Measurements from ENCODE around the gene RRP1B.
"Not testable (repeated sequence)": the region's sequence is repeated elsewhere in the genome, so short reads cannot be mapped to it uniquely, and the experiment has no call there.

Gene RRP1B

DNA sequence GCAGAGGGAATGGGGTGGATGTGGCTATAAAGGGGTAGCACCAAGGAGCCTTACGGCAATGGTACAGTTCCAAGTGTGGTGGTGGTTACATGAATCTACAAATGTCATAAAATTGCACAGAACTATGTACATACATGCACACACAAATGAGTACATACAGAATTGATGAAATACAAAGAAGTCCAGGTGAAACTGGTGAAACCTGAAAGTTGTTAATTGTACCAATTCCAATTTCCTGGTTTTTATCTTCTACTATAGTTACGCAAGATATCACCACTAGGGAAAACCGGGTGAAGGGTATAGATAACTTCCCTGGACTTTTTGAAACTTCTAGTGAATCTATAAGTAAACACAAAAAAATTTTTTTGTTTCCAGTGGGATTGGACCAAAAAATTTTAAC is 19.0 kb upstream of the RRP1B start:
- no peak for DNase-seq

DNA sequence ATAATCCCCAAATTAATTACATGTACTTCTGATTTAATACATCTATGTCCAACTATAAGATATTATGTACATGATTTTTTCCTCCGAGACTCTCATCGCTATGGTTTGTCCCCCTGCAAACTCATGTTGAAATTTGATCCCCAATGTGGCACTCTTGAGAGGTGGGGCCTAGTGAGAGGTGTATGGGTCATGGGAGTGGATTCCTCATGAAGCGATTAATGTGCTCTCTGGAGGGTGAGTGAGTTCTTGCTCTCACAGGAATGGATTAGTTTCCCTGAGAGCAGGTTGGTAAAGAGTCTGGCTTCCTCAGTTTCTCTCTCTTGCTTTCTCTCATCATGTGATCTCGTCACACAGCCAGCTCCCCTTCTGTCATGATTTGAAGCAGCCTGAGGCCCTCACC is 16.2 kb upstream of the RRP1B start:
- no peak for DNase-seq

DNA sequence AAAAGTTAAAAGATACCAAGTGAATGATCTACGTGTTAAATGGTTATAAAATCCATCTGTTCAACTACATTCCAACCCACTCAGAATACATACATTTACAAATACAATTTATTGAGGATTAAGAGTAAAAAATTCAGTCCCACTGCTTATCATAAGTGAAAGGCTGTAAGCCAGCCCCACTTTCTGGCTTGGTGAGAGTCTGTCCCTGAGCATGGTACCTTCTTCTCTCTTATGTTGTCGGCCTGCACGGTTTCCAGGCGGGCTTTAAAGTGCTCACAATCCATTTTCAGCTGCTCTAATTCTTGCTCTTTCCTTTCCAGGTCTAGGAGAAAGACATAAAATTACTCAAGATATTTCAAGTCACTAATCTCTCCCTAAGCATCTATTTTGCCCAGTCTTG is 15.3 kb upstream of the RRP1B start:
- DNase-seq, result no peak

DNA sequence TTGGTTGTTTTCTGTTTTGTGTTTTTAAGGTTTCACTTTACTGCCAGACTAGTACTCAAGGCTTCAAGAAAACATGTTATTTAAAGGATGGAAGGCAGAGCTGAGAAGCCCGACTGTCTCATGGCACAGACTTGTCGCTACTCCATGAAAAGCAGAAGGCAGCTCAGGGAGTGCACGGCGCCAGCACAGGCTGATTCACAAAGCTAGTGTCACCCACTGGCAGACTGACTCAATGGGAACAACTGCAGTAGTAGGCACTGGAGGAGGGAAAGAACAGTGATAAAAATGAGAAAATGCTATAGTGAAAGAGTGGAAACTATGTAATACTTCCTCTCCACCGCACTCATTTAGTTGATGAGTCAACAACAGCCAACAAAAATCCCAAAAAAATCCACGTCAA is 14.8 kb upstream of the RRP1B start:
- DNase-seq, result peak; percentile 79

DNA sequence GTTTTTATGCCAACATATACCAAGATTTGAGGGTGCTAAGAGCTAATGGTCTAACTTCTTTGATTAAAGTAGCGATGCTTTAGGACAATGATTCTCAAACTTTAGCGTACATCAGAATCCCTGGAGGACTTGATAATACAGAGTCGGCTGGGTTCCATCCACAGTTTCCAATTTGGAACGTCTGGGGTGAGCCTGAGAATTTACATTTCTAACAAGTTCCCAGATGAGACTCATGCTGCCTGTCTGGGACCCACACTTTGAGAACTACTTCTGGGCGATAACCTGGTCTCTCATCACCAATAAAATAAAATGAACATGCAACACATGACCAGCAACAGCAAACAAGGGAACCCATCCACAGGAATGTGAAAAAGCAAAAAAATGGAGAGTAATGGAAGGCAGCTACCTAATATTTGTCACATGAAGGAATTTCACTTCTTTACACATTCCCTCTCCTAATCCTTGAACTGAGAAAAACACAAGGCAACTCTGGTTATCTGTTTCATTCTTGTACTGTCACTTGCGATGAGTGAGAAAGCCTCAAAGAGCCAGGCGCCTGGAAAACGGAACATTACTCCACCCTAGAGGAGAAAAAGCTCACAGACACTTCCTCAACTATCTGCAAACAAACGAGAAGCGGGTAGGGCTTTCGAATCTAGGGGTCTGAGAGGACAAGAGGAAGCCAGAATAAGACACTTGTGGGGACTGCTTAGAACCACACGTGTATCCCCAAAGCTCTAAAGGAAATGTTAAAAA is 14.0 kb upstream of the RRP1B start:
- DNase-seq, result peak; percentile 91

DNA sequence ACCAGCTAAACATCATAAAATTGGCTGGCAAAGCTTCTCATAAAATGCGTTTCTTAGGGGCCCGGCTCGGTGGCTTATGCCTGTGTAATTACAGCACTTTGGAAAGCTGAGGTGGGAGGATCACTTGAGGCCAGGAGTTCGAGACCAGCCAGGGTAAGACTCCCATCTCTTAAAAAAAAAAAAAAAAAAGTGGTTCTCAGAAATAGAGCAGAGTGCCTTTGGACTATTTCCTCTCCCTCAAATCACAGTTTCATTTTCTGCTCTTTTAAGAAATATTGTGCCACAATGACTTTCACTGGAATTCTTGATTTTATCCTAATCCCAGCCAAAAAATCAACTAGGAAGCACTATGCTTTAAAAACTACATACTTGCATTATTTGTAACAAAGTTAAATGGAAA is 13.4 kb upstream of the RRP1B start:
- peak; percentile 35 for DNase-seq

DNA sequence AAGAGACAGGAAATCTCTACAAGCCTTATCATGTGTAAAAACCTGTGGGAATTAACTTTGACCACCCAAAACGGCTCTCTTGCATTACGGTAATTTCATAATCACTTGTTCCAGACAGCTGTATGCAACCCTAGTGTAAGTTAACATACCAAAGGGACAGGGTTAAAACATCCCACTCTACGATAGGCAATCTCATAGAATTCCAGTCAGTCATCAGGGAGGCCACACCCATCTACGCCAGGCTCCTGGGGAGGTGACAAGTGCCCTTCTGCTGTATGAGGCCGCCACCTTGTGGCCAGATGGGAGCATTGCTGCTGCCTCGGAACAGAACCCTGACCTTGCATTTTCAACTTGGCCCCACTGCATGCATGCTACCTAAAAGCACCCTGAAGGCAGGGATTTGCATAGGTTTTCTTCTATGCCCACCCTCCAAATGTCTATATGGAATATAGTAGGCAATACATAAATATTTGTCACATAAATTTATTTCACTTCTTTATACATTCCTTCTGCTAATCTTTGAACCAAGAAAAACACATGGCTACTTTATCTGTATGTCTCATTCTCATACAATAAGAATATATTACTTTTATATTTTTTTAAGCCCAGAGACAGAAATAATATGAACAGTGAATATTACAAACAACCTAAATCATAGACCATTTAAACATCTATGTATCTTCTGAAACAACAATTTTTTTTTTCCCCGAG is 12.7 kb upstream of the RRP1B start:
- peak; percentile 91 for DNase-seq

DNA sequence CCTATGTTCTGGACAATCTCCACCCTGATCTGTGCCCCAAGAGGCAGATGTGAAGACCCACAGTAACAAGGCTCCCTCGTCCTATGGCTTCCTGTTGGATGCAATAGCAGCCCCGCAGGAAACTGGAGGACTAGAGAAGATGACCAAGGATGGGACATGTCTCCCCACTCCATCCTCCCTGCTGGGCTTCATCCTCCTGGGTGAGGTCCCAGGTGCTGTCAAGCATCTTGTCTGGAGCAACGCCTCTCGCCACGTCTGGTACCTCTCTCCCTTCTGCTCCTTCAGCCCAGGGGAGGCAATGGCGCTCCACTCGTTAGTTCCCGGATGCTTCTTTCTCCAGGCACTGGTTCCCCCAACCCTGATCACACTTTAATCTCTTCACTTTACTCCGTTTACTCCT is 11.2 kb upstream of the RRP1B start:
- no peak for DNase-seq

DNA sequence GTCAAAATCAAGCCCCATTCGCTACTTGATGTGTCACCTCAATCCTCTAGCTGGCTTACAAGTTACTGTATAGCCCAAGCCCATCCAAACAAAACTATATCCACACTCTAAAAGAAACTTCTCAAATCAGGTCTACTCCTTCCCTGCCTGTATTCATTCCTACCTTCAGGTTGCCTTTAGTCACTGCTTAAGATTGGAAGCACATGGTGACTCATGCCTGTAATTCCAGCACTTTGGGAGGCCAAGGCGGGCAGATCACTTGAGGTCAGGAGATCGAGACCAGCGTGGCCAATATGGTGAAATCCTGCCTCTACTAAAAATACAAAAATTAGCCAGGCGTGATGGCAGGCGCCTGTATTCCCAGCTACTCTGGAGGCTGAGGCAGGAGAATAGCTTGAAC is 7.4 kb upstream of the RRP1B start:
- DNase-seq, result not testable (repeated sequence)

DNA sequence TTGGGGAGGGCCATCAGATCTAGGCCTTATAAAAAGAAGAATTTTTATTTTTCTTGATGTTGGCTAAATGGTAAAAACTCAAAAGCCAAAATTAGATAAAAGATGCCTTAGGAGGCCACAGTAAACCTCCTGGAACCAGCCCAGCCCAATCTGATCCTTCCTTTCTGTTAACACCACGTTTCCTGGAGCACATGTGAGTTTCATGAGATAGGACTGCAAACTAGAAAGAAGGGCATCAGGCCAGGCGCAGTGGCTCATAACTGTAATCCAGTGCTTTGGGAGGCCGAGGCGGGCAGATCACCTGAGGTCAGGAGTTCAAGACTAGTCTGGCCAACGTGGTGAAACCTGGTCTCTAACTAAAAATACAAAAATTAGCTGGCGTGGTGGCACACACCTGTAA is 6.7 kb upstream of the RRP1B start:
- DNase-seq, result no peak

DNA sequence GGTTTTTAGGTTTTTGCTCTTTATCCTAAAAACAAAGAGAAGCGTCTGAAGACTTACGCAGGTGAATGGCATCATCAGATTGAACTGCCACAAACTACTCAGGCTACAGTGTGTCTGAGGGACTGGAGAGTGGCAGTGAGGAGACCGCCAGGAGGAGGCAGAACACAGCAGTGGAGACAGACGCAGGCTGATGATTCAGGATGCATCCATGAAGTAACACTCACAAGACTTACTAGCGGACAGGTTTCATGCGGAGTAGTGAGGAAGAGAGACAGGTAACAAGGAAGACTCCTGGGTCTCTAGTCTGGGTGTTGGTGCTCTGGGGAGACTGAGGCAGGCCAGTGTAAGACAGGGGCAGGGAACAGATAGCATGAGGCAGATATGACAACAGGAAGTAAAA is 5.7 kb upstream of the RRP1B start:
- no peak for DNase-seq

DNA sequence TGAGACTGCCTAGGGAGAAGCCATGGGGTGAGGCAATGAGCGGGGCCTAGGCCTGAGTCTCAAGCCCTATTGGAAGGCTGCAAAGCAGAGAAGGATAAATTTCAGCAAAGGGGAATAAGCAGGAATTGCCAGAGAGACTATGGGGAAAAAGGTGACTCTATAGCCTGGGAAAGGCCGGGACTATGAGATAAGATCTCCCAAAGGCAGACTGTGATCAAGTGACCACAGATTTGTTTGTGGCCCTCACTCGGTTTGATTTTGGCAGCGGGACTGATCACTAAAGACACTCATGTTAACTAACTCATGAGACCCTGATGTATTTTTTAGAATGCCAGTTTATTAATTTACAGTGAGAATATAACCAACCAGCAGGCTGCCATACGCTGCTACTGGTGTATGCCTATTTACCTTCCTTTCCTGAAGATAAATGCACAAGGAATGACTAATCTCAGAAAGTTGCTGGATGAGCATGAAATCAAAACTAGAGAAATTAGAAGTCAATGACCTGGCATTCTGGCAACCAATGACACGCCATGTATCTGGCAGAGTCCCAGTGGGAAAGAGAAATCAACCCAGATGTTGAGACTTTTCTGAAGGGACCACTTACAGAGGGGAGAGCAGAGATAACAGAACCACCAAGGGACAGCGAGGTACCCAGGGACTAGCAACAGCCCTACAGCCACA is 4.4 kb upstream of the RRP1B start:
- no peak for DNase-seq

DNA sequence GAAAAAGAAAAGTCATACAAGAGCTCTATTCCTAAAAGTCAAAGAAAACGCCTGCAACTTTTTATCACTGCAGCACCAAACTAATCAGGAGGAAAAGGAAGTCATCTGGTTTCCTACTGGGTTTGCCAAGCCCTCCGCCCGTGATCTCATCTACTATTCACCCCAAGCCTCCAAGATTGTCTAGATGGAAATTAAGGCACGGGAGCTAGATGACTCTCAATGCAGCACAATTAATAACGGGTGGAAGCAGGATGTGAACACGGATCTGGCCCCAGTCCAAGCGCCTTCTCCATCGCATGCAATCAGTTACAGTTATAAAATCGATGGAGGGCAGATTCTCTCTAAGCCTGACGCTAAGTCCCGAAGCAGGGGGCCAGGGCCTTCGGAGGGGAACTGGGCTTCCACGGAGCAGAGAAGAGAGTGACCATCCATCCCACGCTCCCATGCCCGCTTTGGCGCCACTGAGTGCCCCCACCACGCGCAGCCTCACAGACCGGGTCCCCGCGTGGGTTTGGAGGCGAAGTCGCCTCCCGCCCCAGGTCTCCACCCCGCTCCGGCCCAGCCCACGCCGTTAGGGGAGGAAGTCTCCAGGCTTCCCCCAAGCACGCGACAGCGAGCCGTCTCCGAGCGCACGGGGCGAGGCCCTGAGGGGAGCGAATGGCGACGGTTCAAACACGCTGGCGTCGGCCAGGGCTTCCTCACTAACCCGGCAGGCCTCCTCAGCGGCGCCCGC is 1.8 kb upstream of the RRP1B start:
- DNase-seq, result peak; percentile 31

DNA sequence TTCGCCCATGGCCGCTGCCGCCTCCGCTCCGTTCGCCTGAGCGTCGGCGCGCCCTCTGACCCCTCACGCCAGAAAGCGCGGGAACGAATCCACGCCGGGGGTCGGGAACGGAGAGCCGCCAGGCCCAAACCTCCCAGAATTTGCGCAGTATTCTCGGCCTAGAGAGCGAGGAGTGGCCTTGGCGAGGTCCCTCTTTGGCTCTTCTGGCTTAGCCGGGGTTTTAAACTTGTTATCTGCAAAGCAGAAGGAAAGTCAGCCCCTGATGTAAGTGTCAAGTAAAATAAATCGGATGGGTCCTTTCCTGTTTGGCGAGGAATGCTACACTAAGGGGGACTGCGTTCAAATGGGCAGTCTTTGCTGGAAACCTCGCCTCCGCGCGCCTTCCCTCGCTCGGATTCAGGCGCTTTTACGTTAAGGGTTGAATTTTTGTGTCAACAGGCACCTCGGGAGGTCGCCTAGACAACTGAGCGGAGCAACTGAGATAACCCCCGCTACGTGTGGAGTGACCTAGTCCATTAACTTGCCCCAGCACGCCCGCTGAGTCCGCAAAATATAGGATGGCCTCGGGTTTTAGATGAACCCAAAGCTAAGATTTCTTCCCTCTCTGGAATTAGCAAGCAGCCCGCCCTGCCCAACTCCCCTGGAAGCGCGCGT is 1.1 kb upstream of the RRP1B start:
- no peak for DNase-seq

DNA sequence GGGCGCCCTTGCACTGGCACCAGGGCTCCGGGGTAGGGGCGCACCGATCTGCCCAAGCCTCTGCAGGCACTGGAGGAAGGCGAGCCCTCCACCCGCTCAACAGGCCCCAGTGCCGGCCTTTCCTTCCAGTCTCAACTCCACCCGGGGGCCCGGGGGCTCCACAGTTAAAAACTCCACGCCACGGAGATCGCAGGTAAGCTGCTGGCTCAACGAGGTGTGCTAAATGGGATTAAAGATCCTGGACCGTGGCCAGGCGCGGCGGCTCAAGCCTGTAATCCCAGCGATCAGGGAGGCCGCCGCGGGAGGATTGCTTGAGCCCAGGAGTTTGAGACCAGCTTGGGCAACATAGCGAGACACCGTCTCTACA is 608 bp upstream of the RRP1B start:
- no peak for DNase-seq

DNA sequence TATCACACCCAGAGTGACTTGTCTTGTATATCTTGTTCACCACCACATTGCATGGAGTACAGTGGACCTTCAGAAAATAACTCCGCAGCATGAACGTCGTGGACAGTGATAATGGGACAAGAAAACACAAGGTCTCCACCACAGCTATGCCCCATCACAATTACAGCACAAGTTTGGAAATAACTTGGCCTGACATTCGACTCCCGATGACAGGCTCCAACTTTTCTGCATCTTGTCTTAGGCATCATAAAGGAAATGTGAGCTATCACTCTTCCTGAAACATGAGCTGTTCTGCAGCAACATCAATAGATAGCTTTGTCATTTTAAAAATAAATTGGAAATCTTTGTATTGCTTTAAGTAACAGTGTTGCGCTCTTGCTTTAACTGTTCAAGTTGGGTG is 2.9 kb downstream of the RRP1B start:
- no peak for DNase-seq

DNA sequence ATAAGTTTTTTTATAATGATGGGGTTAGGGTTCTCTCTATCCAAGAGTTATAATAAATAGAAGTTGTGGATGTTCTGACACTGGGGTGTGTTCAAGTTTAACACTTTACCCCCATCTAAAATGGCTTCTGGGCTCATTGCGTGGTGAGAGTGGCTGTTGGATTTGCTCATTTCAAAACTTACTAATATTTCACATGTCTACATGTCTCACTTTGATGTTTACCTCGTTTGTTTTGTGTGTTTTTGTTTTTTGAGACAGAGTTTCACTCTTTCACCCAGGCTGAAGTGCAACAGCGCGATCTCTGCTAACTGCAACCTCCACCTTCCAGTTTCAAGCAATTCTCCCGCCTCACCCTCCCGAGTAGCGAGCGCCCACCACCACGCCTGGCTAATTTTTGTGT is 3.7 kb downstream of the RRP1B start:
- DNase-seq, result no peak

DNA sequence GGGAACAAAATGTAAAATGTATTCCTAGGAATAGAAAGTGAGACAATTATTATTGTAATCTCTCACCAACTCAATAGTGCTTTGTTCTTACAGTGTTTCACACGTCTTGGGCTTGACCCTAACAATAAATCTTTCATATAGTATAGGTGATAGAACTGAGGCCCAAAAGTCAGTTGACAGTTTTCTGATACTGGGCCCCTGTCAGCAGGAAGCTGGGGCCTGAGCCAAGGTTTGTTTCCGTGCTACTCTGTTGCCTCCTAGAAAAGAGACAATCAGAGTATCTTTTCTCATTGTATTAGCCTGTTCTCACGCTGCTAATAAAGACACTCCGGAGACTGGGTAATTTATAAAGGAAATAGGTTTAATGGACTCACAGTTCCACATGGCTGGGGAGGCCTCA is 5.0 kb downstream of the RRP1B start:
- DNase-seq, result peak; percentile 21

DNA sequence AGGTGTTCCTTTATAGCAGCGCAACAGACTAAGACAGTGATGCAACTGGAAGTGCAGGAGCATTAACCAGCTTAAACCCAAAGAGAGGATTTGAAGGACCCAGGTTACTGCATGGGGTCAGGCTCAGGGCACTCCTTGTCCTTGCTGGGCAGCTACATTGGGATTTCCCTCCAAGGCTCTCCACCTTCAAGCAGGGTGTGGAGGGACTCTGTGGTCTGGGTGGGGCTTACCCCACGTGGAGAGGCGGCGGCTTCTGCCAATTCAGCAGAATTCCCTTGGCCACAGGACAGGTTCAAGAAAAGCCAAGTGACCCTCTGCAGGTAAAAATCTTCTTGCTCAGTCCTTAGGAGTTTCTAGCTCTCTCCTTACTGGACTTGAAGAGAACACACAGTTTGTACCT is 6.5 kb downstream of the RRP1B start:
- no peak for DNase-seq

DNA sequence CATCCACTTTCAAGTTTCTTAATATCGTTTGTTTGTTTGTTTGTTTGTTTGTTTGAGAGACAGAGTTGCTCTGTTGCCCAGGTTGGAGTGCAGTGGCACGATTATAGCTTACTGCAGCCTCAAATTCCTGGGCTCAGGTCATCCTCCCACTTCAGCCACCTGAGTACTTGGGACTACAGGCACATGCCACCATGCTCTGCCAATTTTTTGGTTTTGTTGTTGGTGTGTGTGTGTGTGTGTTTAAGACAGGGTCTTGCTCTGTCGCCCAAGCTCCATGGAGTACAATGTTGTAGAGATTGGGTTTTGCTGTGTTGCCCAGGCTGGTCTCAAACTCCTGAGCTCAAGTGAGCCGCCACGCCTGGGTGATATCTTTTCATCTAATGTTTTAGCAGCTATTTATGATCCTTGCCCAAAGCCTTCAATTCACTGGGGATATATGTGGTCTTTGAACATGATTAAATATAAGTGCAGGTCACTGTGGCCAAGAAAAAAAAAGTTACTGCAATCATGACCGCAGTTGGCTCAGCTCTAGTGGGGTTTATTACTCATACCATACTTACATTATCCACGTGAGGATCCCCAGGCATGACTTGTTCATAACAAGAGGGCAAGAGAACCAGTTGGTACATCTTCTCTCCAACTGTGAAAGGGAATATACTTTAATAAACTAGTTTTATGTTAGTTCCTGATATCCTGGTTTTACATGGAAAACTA is 8.0 kb downstream of the RRP1B start:
- DNase-seq, result peak; percentile 46

DNA sequence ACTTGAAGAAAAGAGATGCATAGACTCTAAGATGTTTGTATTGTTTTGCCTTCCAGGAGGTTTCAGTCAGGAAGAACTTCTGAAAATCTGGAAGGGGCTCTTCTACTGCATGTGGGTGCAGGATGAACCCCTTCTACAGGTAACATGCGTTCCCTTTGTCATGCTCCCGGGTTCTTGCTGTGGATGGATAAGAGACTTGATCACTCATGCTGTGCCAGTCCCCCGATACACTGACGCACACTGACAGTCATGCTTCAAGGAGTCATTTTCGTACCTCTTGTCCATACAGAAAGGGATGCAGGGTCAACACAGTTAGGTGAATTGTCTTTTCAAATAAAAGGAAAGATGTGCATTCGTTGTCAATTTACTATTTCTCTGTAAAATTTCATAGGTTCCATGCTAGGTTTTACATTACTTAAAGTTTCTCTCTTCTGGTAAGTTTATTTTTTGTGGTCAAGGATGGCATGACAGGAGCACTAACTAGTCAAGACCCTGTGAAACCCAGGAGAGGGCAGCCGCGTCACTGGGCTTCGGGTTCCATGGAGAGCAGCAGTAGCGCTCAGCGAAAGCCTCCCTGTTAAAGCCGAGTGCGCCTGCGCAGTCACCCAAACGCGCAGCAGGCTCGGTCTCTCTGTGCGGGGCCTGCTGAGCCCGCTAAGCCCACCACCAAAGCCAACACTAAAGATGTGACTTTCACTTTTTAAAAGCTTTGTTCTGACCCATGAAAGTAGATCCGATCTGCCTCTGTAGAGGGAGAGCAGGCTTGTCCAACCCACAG is 10.7 kb downstream of the RRP1B start:
- DNase-seq, result no peak

DNA sequence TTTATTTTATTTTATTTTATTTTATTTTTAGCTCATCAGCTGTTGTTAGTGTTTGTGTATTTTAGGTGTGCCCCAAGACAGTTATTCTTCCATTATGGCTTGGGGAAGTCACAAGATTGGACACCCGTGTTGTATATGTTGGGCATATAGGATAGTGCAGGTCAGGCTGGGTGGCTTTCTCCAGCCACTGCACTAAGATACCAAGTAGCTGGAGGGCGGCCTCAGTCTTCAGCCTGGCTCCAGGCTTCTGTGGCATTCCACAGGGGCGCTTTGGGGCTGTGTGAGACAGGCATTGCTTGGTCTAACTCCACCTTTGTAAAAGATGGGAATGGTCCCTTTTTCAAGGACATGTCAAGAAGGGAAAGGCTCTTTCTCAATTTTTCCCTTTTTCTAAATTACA is 16.5 kb downstream of the RRP1B start:
- no peak for DNase-seq

Measured in inflammatory macrophage treated with lipopolysaccharide for 4 hours (primary cell).